Measurements from ENCODE around the gene THBS1. TPM values are rescaled to one million over a fixed set of nuclear protein-coding genes. Genes with fewer than 3 reads are reported as not detected.

Gene THBS1
- total RNA-seq, 1 donor from 2014 or later: 17.3 TPM

- peaks cover 31% of the 10 kb centered on the region for H3K4me1 Mint-ChIP-seq
- TF ChIP-seq CTCF (conservative IDR thresholded peaks at IDR 0.05): no peak
- H3K36me3 Mint-ChIP-seq (ENCODE audit: low read depth): no peaks in the 10 kb centered on the region
- no peaks in the 10 kb centered on the region for H3K27me3 Mint-ChIP-seq (ENCODE audit: low read depth)
- H3K4me3 Mint-ChIP-seq: no peak overlapping the region
- DNase-seq (ENCODE audit: low read depth, low spot score): no peak
- no peak overlapping the region for H3K27ac Mint-ChIP-seq (ENCODE audit: unreplicated experiment)
- H3K9me3 Mint-ChIP-seq: no peaks in the 10 kb centered on the region
These were observed 63.3 kb downstream of the THBS1 start for GRCh38 chr15:39644136-39644535.

GRCh38 chr15:39645138-39645975 lies 64.5 kb downstream of the THBS1 start:
- Mint-ChIP-seq H3K4me3 (no peak overlapping the region), H3K9me3 (no peaks in the 10 kb centered on the region), H3K27ac (ENCODE audit: unreplicated experiment) (no peak overlapping the region), H3K4me1 (peaks cover 30% of the 10 kb centered on the region), H3K36me3 (ENCODE audit: low read depth) (no peaks in the 10 kb centered on the region), H3K27me3 (ENCODE audit: low read depth) (no peaks in the 10 kb centered on the region)
- no peak for DNase-seq (ENCODE audit: low read depth, low spot score)
- no peak for TF ChIP-seq CTCF (conservative IDR thresholded peaks at IDR 0.05)

GRCh38 chr15:39645976-39646257 lies 65.0 kb downstream of the THBS1 start:
- Mint-ChIP-seq H3K4me3 (no peak overlapping the region), H3K27ac (ENCODE audit: unreplicated experiment) (no peak overlapping the region), H3K9me3 (no peaks in the 10 kb centered on the region), H3K4me1 (peaks cover 24% of the 10 kb centered on the region), H3K27me3 (ENCODE audit: low read depth) (no peaks in the 10 kb centered on the region), H3K36me3 (ENCODE audit: low read depth) (no peaks in the 10 kb centered on the region)
- no peak for DNase-seq (ENCODE audit: low read depth, low spot score)
- TF ChIP-seq CTCF (conservative IDR thresholded peaks at IDR 0.05): no peak

GRCh38 chr15:39646425-39646824 lies 65.5 kb downstream of the THBS1 start:
- H3K27me3 Mint-ChIP-seq (ENCODE audit: low read depth): no peaks in the 10 kb centered on the region
- no peaks in the 10 kb centered on the region for H3K9me3 Mint-ChIP-seq
- H3K27ac Mint-ChIP-seq (ENCODE audit: unreplicated experiment): no peak overlapping the region

More at GRCh38 chr15:39646425-39646824, 65.5 kb downstream of the THBS1 start:
- Mint-ChIP-seq H3K4me1 (peaks cover 22% of the 10 kb centered on the region), H3K36me3 (ENCODE audit: low read depth) (no peaks in the 10 kb centered on the region), H3K4me3 (no peak overlapping the region)
- TF ChIP-seq CTCF (conservative IDR thresholded peaks at IDR 0.05): no peak
- DNase-seq (ENCODE audit: low read depth, low spot score): no peak

Other genes with a start within 250 kb of the THBS1 start
- gene FSIP1, start 201.8 kb downstream of the THBS1 start, total RNA-seq: 6.8 and 8.1 TPM in 2 replicates